Measurements from ENCODE around the gene APBA2.

The APBA2 gene

GRCh38 chr15:28897861-28898585 is 12.2 kb downstream of the APBA2 start:
- DNase-seq: no peak

GRCh38 chr15:28899061-28899738 is 13.4 kb downstream of the APBA2 start:
- DNase-seq: no peak

- DNase-seq: no peak
These were observed 14.5 kb downstream of the APBA2 start for GRCh38 chr15:28900041-28900891.

GRCh38 chr15:28900892-28901586 is 15.3 kb downstream of the APBA2 start:
- no peak for DNase-seq

GRCh38 chr15:28901587-28901980 is 15.8 kb downstream of the APBA2 start:
- no peak for DNase-seq

- DNase-seq: no peak
These were observed 16.4 kb downstream of the APBA2 start for GRCh38 chr15:28901987-28902745.

GRCh38 chr15:28902856-28903255 is 17.1 kb downstream of the APBA2 start:
- DNase-seq: no peak

- DNase-seq: no peak
These were observed 17.8 kb downstream of the APBA2 start for GRCh38 chr15:28903555-28903954.

- DNase-seq: no peak
These were observed 18.2 kb downstream of the APBA2 start for GRCh38 chr15:28904003-28904402.

- no peak for DNase-seq
These were observed 19.0 kb downstream of the APBA2 start for GRCh38 chr15:28904541-28905315.

- DNase-seq: no peak
These were observed 21.7 kb downstream of the APBA2 start for GRCh38 chr15:28907338-28907960.

GRCh38 chr15:28909958-28910500 is 24.3 kb downstream of the APBA2 start:
- no peak for DNase-seq

- no peak for DNase-seq
These were observed 25.6 kb downstream of the APBA2 start for GRCh38 chr15:28911310-28911931.

- no peak for DNase-seq
These were observed 26.6 kb downstream of the APBA2 start for GRCh38 chr15:28912422-28912821.

- no peak for DNase-seq
These were observed 27.5 kb downstream of the APBA2 start for GRCh38 chr15:28913171-28913765.

- DNase-seq: no peak
These were observed 28.3 kb downstream of the APBA2 start for GRCh38 chr15:28914046-28914445.

- no peak for DNase-seq
These were observed 28.8 kb downstream of the APBA2 start for GRCh38 chr15:28914483-28915023.

- DNase-seq: no peak
These were observed 29.5 kb downstream of the APBA2 start for GRCh38 chr15:28915041-28915810.

GRCh38 chr15:28915935-28916334 is 30.2 kb downstream of the APBA2 start:
- no peak for DNase-seq
